Esophagus (tissue), 2 donors: ENCODE measurements around the gene SNAPC1. TPM values are rescaled to one million over a fixed set of nuclear protein-coding genes. Genes with fewer than 3 reads are reported as not detected.
"Not testable (repeated sequence)": the region's sequence is repeated elsewhere in the genome, so short reads cannot be mapped to it uniquely, and the experiment has no call there.

Experiments
- H3K27ac ChIP-seq, 2 donors: one replicate each; pipeline ENCODE4 v1.5.1; 2013; ENCODE audit warnings: low read depth in 2 of 2, mild to moderate bottlenecking in 2 of 2, inconsistent platforms in 1 of 2, low read length in 1 of 2, moderate library complexity in 1 of 2
- H3K27me3 ChIP-seq, 2 donors: one replicate each; pipeline ENCODE4 v1.6.1; 2013; ENCODE audit warnings: low read length in 2 of 2, control low read depth in 1 of 2, mild to moderate bottlenecking in 1 of 2; ENCODE audit not compliant: insufficient read depth in 2 of 2, control insufficient read depth in 1 of 2
- H3K36me3 ChIP-seq, 2 donors: one replicate each; pipeline ENCODE4 v1.6.1; 2013; ENCODE audit warnings: low read length in 1 of 2; ENCODE audit not compliant: control insufficient read depth in 2 of 2, insufficient read depth in 2 of 2
- H3K4me1 ChIP-seq, 2 donors: one replicate each; pipeline ENCODE4 v1.6.1; 2013; ENCODE audit warnings: low read length in 1 of 2; ENCODE audit not compliant: control insufficient read depth in 2 of 2, insufficient read depth in 2 of 2
- H3K4me3 ChIP-seq, 2 donors: one replicate each; pipeline ENCODE4 v1.5.1; 2013; ENCODE audit warnings: low read length in 2 of 2, mild to moderate bottlenecking in 2 of 2, low read depth in 1 of 2, moderate library complexity in 1 of 2
- H3K9me3 ChIP-seq, 2 donors: one replicate each; pipeline ENCODE4 v1.6.1; 2013; ENCODE audit warnings: mild to moderate bottlenecking in 2 of 2, low read depth in 1 of 2, low read length in 1 of 2, moderate library complexity in 1 of 2; ENCODE audit not compliant: control insufficient read depth in 2 of 2, insufficient read depth in 1 of 2
- WGBS, 2 donors: extraction: QIAGEN DNeasy Blood & Tissue Kit; methylation state at CpG; one replicate each; pipeline ENCODE4 v1.1.7; 2013; 5-methylcytosine and 5-hydroxymethylcytosine counted together
- polyA plus RNA-seq, 2 donors: library from polyadenylated mRNA; stranded (reverse); fragments of 200-250 nt; gene quantifications; one replicate each; pipeline ENCODE4 v1.2.3, GENCODE V29; 2013
- donor health status: healthy with polysubstance abuse.
- donor health status: Bipolar disorder and iron deficiency.

The SNAPC1 gene
- polyA plus RNA-seq, 2 donors, result 2.8 TPM

- peaks cover 0 to 8% of the 10 kb centered on the region in 2 donors for H3K36me3 ChIP-seq
- H3K9me3 ChIP-seq, result no peaks in the 10 kb centered on the region
- no peaks in the 10 kb centered on the region for H3K27me3 ChIP-seq
- no peak overlapping the region for H3K4me3 ChIP-seq
- H3K4me1 ChIP-seq, result no peaks in the 10 kb centered on the region
- H3K27ac ChIP-seq, result no peak overlapping the region
- 89 to 92% methylated on average over 3 of the region's 3 CpGs for WGBS, 2 donors
These were observed 14.9 kb upstream of the SNAPC1 start for GRCh38 chr14:61747342-61747741.

- Histone ChIP-seq H3K4me3 (peak overlapping the region in 1 of 2 donors; percentile 8), H3K27ac (no peak overlapping the region)
These were observed 13.0 kb upstream of the SNAPC1 start for GRCh38 chr14:61749264-61749663.

GRCh38 chr14:61749867-61750266, 12.4 kb upstream of the SNAPC1 start:
- H3K36me3 ChIP-seq, result peaks cover 0 to 4% of the 10 kb centered on the region in 2 donors
- peak overlapping the region; percentile 23 to 46 for H3K4me3 ChIP-seq
- no peaks in the 10 kb centered on the region for H3K9me3 ChIP-seq
- WGBS, 2 donors, result 64 to 81% methylated on average over 3 of the region's 3 CpGs
- H3K4me1 ChIP-seq, result no peaks in the 10 kb centered on the region
- H3K27ac ChIP-seq, result peak overlapping the region in 1 of 2 donors; percentile 55
- no peaks in the 10 kb centered on the region for H3K27me3 ChIP-seq

More at GRCh38 chr14:61749264-61749663, 13.0 kb upstream of the SNAPC1 start:
- no peaks in the 10 kb centered on the region for H3K4me1 ChIP-seq
- peaks cover 0 to 4% of the 10 kb centered on the region in 2 donors for H3K36me3 ChIP-seq
- H3K9me3 ChIP-seq, result no peaks in the 10 kb centered on the region
- no peaks in the 10 kb centered on the region for H3K27me3 ChIP-seq
- 59 to 68% methylated on average over 3 of the region's 3 CpGs for WGBS, 2 donors

GRCh38 chr14:61750708-61751474, 11.3 kb upstream of the SNAPC1 start:
- Histone ChIP-seq H3K9me3 (no peaks in the 10 kb centered on the region), H3K27me3 (no peaks in the 10 kb centered on the region), H3K4me1 (no peaks in the 10 kb centered on the region), H3K27ac (peak overlapping the region; percentile 84 to 85), H3K4me3 (peak overlapping the region; percentile 48 to 77), H3K36me3 (peaks cover 0 to 2% of the 10 kb centered on the region in 2 donors)
- 2% methylated on average over 53 to 54 of the region's 54 CpGs for WGBS, 2 donors

GRCh38 chr14:61751475-61751989, 10.7 kb upstream of the SNAPC1 start:
- Histone ChIP-seq H3K36me3 (no peaks in the 10 kb centered on the region), H3K9me3 (no peaks in the 10 kb centered on the region), H3K4me3 (peak overlapping the region; percentile 48 to 77), H3K4me1 (no peaks in the 10 kb centered on the region), H3K27me3 (no peaks in the 10 kb centered on the region), H3K27ac (peak overlapping the region; percentile 84 to 85)
- 28 to 36% methylated on average over 8 of the region's 8 CpGs for WGBS, 2 donors

GRCh38 chr14:61752626-61753025, 9.6 kb upstream of the SNAPC1 start:
- no peaks in the 10 kb centered on the region for H3K4me1 ChIP-seq
- H3K36me3 ChIP-seq, result no peaks in the 10 kb centered on the region

GRCh38 chr14:61753631-61754030, 8.6 kb upstream of the SNAPC1 start:
- H3K4me3 ChIP-seq, result no peak overlapping the region
- no peak overlapping the region for H3K27ac ChIP-seq
- H3K4me1 ChIP-seq, result no peaks in the 10 kb centered on the region
- H3K9me3 ChIP-seq, result no peaks in the 10 kb centered on the region
- H3K36me3 ChIP-seq, result no peaks in the 10 kb centered on the region
- no peaks in the 10 kb centered on the region for H3K27me3 ChIP-seq

More at GRCh38 chr14:61752626-61753025, 9.6 kb upstream of the SNAPC1 start:
- Histone ChIP-seq H3K27me3 (no peaks in the 10 kb centered on the region), H3K4me3 (no peak overlapping the region), H3K9me3 (no peaks in the 10 kb centered on the region), H3K27ac (peak overlapping the region in 1 of 2 donors; percentile 21)
- 66 to 69% methylated on average over 4 of the region's 4 CpGs for WGBS, 2 donors

GRCh38 chr14:61754627-61755381, 7.4 kb upstream of the SNAPC1 start:
- WGBS, 2 donors, result 77 to 79% methylated on average over 5 of the region's 5 CpGs
- Histone ChIP-seq H3K4me1 (no peaks in the 10 kb centered on the region), H3K4me3 (no peak overlapping the region), H3K36me3 (no peaks in the 10 kb centered on the region), H3K9me3 (no peaks in the 10 kb centered on the region), H3K27me3 (no peaks in the 10 kb centered on the region), H3K27ac (no peak overlapping the region)

- not testable (repeated sequence) for H3K27me3 ChIP-seq, H3K36me3 ChIP-seq, H3K4me1 ChIP-seq, H3K4me3 ChIP-seq, H3K9me3 ChIP-seq, H3K27ac ChIP-seq
These were observed 6.9 kb upstream of the SNAPC1 start for GRCh38 chr14:61755382-61755742.
